Upper lobe of left lung (tissue), 6 donors: ENCODE results near the gene MRTO4. TPM values are rescaled to one million over a fixed set of nuclear protein-coding genes. Genes with fewer than 3 reads are reported as not detected.
A peak's percentile ranks its signal among the peaks of the same experiment; 100 is the strongest.

Experiments
- ATAC-seq, 2 donors: fragments of 200-7000 bp; cut with Tn5 transposase; one replicate each; pipeline ENCODE4 v1.9.1; 2022; ENCODE audit warnings: mild to moderate bottlenecking in 2 of 2, moderate library complexity in 2 of 2; ENCODE audit not compliant: low FRiP score in 2 of 2
- DNase-seq, 2 donors: peaks; one replicate each; pipeline ENCODE4 v3.0.0-alpha.2; 2019 to 2020
- H3K27ac ChIP-seq, 4 donors: fragments of 200-600 bp; sonication (generic); one replicate each; pipeline ENCODE4 v1.5.1; 2016 to 2019
- H3K27me3 ChIP-seq, 4 donors: fragments of 200-600 bp; sonication (generic); one replicate each; pipeline ENCODE4 v1.5.1; 2017 to 2019
- H3K36me3 ChIP-seq, 4 donors: fragments of 200-600 bp; sonication (generic); one replicate each; pipeline ENCODE4 v1.5.1; 2016 to 2019
- H3K4me1 ChIP-seq, 4 donors: fragments of 200-600 bp; sonication (generic); one replicate each; pipeline ENCODE4 v1.5.1; 2018 to 2019
- H3K4me3 ChIP-seq, 4 donors: fragments of 200-600 bp; sonication (generic); one replicate each; pipeline ENCODE4 v1.5.1; 2017 to 2019; ENCODE audit warnings: mild to moderate bottlenecking in 2 of 4, moderate library complexity in 1 of 4
- H3K9me3 ChIP-seq, 4 donors: fragments of 200-600 bp; sonication (generic); one replicate each; pipeline ENCODE4 v1.5.1; 2018 to 2019
- EP300 ChIP-seq, 4 donors: sonication (generic); formaldehyde crosslinking; IDR thresholded peaks; one replicate each; pipeline ENCODE4 v1.5.1; 2017; ENCODE audit warnings: antibody characterized with exemption in 4 of 4, control low read depth in 2 of 4
- POLR2A ChIP-seq, 4 donors: fragments of 450-650 bp; IDR thresholded peaks; one replicate each; pipeline ENCODE4 v1.5.1; 2016 to 2017; ENCODE audit warnings: antibody characterized with exemption in 4 of 4, mild to moderate bottlenecking in 2 of 4
- POLR2AphosphoS5 ChIP-seq, 2 donors: sonication (generic); formaldehyde crosslinking; IDR thresholded peaks; one replicate each; pipeline ENCODE4 v1.5.1; 2017; ENCODE audit warnings: antibody characterized with exemption in 2 of 2
- WGBS, 2 donors: methylation state at CpG; one replicate each; pipeline ENCODE4 v1.1.5; 2017 to 2018; 5-methylcytosine and 5-hydroxymethylcytosine counted together
- total RNA-seq, 6 donors: library from RNA; depleted of rRNA in 4 of 6; stranded (reverse); fragments of >200 nt in 4 of 6; gene quantifications; one replicate each; pipeline versions ENCODE4 v1.1.0 to v1.2.1, GENCODE V29; 2016 to 2021
- TF ChIP-seq, protein P1 (sequence below), 6 experiments: fragments of 450-650 bp in 4 of 6; fragments of 200-600 bp in 2 of 6; sonication (generic) in 2 of 6; IDR thresholded peaks; one replicate each; pipeline ENCODE4 v1.5.1; 2016 to 2019; ENCODE audit warnings: antibody characterized with exemption in 6 of 6
- donor health status: DM: no; HTN: no; CAD: no; lungs with moderate emphysema.
- donor health status: DM: no; HTN: yes; CAD: no; lungs with severe emphysema.

Gene MRTO4
- 10 to 100 TPM in 5 of 6 donors, 1 to 10 TPM in 1; 7.3 to 31.8 (median 13.9) TPM for total RNA-seq

DNA sequence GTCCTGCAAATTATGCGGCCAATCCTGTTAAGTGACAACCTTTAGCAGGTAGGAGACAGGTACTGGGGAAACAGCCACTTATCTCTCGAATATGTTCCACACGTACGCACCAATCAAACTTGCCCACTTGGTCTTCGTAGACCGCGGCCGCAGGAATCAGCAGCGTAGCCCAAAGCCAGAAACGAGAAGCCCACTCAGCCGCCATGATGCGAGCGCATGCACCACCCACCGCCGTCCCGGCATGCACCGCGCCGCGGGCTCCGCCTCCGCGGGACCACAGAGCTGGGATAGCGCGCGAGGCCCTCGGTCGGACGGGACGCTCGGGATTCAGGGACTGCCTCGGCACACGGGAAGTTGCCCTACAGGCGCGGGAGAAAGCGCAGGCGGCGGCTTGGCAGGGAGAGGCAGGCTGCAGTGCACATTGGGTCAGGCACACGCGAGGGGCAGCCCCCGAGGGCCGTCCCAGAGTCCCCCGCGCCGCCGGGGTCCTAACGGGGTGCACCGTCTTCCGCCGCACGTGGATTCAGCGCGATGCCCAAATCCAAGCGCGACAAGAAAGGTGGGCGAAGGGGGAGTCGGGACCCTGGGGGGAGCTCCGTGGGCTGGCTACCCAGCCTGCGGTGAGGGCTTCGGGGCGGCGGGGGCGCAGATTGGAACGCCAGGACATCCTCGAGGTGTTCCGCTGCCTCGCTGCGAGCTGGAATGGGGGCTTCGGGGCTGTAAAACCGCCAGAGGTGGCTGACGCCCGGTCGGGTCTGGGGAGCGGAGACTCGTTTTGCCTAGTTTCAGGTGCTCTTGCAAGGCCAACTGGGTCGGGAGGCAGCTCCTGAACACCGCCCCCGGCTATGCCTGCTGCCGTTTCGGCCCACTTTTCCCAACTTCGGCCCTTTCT, at the start of gene MRTO4, which contains the start of gene EMC1:
Gene MRTO4 (plus strand): TSS at position 501 of the 892 bp plus-strand sequence. CDS start 31 bp downstream, at position 532.
Gene EMC1 (minus strand): TSS at position 220 of the 892 bp plus-strand sequence. CDS start 15 bp downstream, at position 205.
- DNase-seq: peak; percentile 85 to 99
- ATAC-seq: peak; percentile 95 to 98
- no peaks in the 10 kb centered on the region for H3K9me3 ChIP-seq
- H3K27ac ChIP-seq: peak within 1 kb of the TSS; percentile 93 to 99 (median 96)
- H3K36me3 ChIP-seq: peaks cover 0 to 16% (median 11%) of the 10 kb centered on the region in 4 donors
- H3K27me3 ChIP-seq: no peaks in the 10 kb centered on the region
- 1 to 2% methylated on average over 30 to 46 of the region's 81 CpGs for WGBS, 2 donors
- H3K4me3 ChIP-seq: peak within 1 kb of the TSS; percentile 75 to 98 (median 83)
- peaks cover 25 to 43% (median 29%) of the 10 kb centered on the region in 4 donors for H3K4me1 ChIP-seq
- TF ChIP-seq POLR2A (IDR thresholded peaks at IDR 0.05): peak in 3 of 4 donors; percentile 39 to 65 (median 53)
- TF ChIP-seq EP300 (IDR thresholded peaks at IDR 0.05): no peak
- peak; percentile 47 to 76 for TF ChIP-seq POLR2AphosphoS5 (IDR thresholded peaks at IDR 0.05)
- TF ChIP-seq, protein P1, sequence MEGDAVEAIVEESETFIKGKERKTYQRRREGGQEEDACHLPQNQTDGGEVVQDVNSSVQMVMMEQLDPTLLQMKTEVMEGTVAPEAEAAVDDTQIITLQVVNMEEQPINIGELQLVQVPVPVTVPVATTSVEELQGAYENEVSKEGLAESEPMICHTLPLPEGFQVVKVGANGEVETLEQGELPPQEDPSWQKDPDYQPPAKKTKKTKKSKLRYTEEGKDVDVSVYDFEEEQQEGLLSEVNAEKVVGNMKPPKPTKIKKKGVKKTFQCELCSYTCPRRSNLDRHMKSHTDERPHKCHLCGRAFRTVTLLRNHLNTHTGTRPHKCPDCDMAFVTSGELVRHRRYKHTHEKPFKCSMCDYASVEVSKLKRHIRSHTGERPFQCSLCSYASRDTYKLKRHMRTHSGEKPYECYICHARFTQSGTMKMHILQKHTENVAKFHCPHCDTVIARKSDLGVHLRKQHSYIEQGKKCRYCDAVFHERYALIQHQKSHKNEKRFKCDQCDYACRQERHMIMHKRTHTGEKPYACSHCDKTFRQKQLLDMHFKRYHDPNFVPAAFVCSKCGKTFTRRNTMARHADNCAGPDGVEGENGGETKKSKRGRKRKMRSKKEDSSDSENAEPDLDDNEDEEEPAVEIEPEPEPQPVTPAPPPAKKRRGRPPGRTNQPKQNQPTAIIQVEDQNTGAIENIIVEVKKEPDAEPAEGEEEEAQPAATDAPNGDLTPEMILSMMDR (IDR thresholded peaks at IDR 0.05): peak in 3 of 6 experiments; percentile 16 to 45 (median 19)

DNA sequence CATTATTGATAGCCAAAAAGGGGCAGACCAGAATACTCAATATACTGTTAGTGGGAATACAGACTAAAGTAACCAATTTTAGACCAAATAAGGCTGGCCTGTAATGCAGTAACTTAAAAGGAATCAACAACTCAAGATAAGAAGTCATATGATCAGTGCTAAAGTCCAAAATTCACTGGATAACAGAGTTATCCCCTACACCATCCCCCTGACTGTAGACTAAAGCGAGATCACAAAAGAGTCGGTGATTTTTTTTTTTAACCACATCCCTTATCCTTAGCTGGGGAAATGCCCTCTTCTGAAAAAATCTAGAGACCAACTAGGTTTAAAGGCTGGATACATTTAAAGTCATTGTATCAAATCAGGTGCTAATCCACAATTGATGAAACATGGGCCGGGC, 49.2 kb upstream of the MRTO4 start:
- TF ChIP-seq, protein P1 (IDR thresholded peaks at IDR 0.05): no peak
- no peak for TF ChIP-seq POLR2A (IDR thresholded peaks at IDR 0.05)
- TF ChIP-seq POLR2AphosphoS5 (IDR thresholded peaks at IDR 0.05): no peak
- no peak for TF ChIP-seq EP300 (IDR thresholded peaks at IDR 0.05)
- no peak overlapping the region for H3K27ac ChIP-seq
- H3K27me3 ChIP-seq: no peaks in the 10 kb centered on the region
- peaks cover 5 to 40% (median 21%) of the 10 kb centered on the region in 4 donors for H3K4me1 ChIP-seq
- no peaks in the 10 kb centered on the region for H3K9me3 ChIP-seq
- DNase-seq (no peak), ATAC-seq (no peak)
- WGBS, 2 donors: 89 to 91% methylated on average over 3 of the region's 3 CpGs
- H3K4me3 ChIP-seq: no peak overlapping the region
- peaks cover 13 to 44% (median 24%) of the 10 kb centered on the region in 4 donors for H3K36me3 ChIP-seq

DNA sequence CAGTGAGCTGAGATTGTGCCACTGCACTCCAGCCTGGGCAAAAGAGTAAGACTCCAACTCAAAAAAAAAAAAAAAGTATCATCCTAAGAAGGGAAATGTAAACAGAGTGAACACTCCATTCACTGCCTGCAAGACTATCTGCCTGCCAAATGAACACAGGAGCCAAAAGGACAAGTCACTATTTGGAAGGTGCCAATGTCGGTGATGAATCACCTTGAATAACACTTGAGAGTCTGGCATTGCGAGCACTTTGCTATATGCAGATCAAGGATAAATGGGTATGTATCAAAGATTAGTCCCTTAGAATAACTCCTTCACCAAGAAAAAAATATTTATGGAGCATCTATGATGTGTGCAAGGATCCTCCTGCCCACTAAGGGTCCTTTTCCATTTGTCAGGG, 48.2 kb upstream of the MRTO4 start:
- TF ChIP-seq, protein P1 (IDR thresholded peaks at IDR 0.05): no peak
- Histone ChIP-seq H3K27ac (no peak overlapping the region), H3K4me1 (peaks cover 11 to 49% (median 29%) of the 10 kb centered on the region in 4 donors)

DNA sequence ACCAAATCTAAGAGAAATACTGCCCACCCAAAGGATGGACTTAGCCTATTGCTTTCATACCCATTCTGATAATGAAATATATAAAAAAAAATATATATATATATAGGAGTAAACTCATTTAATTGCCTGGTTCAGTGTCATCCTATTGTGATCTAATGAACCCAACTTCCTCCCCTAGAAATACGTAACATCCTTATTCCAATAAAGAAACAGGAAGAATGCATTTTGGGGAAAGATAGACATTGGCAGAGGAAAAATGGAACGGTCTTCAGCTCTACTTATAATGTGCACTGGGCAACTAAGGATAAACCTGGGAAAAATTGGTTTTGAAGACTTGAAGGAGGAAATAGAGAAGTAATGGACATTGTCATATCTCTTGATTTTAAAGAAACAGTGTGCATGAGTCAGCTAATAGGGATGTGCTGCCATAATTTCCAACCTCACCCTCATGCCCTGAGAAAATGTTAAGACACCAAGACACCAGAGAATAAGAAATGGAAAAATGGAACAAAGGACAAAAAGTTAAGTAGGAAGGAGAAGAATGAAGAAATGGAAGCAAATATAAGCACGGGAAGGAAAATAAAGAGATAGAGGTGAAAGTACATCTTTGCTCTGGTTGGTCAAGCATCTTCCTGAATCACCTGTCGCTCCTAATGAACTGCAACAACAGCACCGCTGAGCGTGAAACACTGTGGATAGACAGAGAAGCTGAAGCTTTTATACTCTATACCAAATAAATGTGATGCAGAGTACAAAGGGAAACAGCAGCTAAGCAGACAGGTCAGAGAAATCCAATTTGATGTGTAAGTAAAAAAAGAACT, 46.9 kb upstream of the MRTO4 start:
- no peak for TF ChIP-seq POLR2AphosphoS5 (IDR thresholded peaks at IDR 0.05)
- TF ChIP-seq, protein P1 (IDR thresholded peaks at IDR 0.05): no peak
- no peak for TF ChIP-seq POLR2A (IDR thresholded peaks at IDR 0.05)
- no peak for TF ChIP-seq EP300 (IDR thresholded peaks at IDR 0.05)
- Histone ChIP-seq H3K27ac (no peak overlapping the region), H3K9me3 (no peaks in the 10 kb centered on the region), H3K4me1 (peaks cover 19 to 58% (median 38%) of the 10 kb centered on the region in 4 donors), H3K27me3 (no peaks in the 10 kb centered on the region), H3K36me3 (peaks cover 0 to 21% (median 5%) of the 10 kb centered on the region in 4 donors), H3K4me3 (no peak overlapping the region)
- no peak for ATAC-seq
- 80 to 85% methylated on average over 6 of the region's 6 CpGs for WGBS, 2 donors
- no peak for DNase-seq

More for the DNA sequence above, 48.2 kb upstream of the MRTO4 start:
- Histone ChIP-seq H3K27me3 (no peaks in the 10 kb centered on the region), H3K4me3 (no peak overlapping the region), H3K9me3 (no peaks in the 10 kb centered on the region), H3K36me3 (peaks cover 3 to 33% (median 14%) of the 10 kb centered on the region in 4 donors)
- DNase-seq (peak in 1 of 2 donors; percentile 51), ATAC-seq (peak in 1 of 2 donors; percentile 65)
- 67 to 70% methylated on average over 2 of the region's 2 CpGs for WGBS, 2 donors
